Hematopoietic multipotent progenitor cell treated with erythropoietin and hydrocortisone succinate and interleukin-3 and kit ligand, for 6 days (in vitro differentiated cells): ENCODE results near the gene TFDP1.

Experiments used
- DNase-seq: peaks from one replicate; pipeline ENCODE4 v3.0.0-alpha.2; 2015

Gene TFDP1

DNA sequence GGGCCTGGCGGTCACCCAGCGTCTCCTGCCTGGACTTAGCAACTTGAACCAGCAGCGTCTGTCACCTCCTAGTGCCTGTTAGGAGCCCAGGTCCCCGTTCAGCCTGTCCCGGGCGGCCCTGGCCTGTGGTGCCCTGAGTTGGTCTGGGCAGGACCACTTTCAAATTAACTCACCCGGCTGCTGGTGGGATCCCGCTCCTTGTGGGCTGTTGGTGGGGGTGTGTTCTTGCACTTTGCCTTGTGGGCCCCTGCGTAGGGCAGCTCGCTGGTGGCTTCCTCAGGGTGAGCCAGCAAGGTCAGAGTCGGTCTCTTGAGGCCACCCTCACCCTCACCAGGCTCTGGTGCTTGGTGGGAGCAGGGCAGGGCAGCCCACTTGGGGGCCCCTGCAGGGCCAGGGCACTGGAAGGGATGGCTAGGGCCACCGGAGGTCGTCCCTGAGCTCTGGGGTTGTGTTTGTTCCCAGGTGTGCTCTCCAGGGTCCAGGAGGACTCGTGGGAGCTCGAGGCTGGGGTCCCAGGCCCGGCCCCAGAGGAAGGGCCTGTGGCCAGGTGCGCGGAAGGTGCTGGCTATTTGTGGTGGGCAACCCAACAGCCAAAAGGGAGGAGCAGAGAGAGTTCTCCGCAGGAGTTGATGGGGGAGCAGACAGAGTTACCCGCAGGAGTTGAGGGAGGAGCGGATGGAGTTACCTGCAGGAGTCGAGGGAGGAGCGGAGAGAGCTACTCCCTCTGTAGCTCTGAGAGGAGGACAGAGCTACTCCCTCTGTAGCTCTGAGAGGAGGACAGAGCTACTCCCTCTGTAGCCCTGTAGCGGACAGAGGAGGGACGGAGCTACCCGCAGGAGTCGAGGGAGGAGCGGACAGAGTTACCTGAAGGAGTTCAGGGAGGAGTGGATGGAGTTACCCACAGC lies 16.9 kb downstream of the TFDP1 start:
- no peak for DNase-seq

DNA sequence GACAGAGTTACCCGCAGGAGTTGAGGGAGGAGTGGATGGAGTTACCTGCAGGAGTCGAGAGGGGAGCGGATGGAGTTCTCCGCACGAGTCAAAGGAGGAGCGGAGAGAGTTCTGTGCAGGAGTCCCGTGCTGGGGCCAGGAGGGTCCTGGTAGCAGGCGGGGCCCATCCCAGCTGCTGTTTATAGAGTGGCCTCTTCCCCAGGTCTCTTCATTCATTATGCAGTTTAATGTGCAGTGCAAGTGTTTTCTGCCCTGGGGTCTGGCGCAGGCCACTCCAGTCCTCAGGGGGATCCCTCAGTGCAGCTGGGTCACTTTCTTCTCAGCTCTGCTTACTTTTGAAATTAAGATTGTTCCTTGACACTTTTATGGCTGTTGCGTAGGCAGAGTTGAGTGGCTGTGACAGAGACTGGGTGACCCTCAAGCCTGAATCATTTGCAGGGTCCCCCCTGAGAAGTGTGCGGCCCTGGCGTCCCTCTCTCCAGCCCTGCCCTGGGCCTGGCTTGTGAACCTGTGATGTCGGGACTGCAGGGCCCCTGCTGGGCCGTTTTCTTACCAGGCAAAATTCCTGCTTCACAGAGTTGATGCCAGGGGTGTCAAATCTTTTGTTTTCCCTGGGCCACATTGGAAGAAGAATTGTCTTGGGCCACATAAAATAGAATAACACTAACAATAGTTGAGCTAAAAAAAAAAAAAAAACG lies 17.9 kb downstream of the TFDP1 start:
- no peak for DNase-seq

DNA sequence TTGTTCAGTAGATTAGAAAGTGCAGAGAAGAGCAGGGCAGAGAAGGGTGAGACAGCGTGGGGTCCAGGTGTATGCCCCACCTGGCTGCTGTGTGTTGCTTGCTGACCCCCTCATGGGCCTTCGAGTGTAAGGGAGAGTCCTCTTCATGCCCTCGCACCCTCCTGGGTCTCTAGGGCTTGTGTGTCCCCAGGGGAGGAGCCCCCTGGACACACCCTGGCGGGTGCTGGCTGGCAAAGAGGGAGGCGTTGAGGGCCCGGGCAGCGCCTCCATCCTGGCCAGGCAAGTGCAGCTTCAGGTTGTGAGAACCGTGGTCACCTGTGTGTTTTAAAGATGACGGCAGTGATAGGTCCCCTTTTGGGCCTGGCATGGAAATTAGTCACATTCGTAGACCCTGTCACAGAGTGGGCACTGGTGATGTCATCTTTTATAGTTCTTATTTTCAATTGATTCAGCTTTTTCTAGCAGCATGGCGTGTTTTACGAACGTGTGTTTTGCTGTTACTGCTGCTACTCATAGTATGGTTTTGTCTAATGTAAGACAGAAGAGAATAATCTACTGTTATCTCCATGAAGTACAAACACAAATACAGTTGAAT lies 18.7 kb downstream of the TFDP1 start:
- DNase-seq, result no peak

DNA sequence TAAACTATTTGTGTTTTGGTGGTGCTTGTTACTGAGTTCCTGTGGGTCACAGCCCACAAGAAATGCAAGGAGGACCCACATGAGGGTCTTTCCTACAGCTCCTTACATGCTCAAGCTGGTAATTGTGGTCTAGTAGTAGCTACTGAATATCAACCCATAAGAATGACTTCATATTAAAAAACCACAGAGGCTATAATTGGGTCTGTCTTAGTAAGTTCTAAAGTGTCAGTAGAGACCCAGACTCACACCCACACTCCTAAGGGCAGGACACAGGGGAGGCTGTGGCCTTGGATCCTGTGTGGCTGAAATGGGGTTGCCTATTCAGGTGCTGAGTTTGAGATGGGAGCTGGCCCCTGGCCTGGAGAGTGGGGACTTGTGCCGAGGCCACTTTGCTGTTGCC lies 19.6 kb downstream of the TFDP1 start:
- no peak for DNase-seq

DNA sequence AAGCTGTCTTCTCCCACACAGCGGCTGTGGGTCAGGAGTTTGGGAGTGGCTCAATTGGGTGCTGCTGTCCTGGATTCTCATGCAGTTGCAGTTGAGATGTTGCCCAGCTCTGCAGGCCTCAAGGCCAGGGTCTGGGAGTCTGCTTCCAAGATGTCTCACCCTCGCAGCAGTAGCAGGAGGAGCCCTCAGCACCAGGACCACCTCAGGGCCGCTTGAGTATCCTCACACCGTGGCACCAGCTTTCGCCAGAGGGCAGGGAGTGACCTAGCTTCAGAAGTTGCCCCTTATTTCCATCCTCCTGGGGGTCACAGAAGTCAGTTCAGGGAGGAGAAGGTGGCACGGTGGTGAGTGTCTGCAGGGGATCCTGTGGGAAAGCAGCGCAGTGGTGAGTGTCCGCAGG lies 20.9 kb downstream of the TFDP1 start:
- no peak for DNase-seq

DNA sequence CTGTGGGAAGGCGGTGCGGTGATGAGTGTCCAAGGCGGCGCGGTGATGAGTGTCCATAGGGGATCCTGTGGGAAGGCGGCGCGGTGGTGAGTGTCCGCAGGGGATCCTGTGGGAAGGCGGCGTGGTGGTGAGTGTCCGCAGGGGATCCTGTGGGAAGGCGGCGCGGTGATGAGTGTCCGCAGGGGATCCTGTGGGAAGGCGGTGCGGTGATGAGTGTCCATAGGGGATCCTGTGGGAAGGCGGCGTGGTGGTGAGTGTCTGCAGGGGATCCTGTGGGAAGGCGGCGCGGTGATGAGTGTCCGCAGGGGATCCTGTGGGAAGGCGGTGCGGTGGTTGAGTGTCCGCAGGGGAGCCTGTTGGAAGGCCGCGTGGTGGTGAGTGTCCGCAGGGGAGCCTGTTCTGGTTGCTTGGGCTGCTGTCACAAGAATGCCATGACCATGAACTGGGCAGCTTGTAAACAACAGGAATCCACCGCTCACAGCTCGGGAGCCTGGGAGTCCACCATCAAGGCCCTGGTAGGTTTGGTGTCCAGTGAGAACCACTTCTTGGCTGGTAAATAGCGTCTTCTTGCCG lies 21.4 kb downstream of the TFDP1 start:
- no peak for DNase-seq

DNA sequence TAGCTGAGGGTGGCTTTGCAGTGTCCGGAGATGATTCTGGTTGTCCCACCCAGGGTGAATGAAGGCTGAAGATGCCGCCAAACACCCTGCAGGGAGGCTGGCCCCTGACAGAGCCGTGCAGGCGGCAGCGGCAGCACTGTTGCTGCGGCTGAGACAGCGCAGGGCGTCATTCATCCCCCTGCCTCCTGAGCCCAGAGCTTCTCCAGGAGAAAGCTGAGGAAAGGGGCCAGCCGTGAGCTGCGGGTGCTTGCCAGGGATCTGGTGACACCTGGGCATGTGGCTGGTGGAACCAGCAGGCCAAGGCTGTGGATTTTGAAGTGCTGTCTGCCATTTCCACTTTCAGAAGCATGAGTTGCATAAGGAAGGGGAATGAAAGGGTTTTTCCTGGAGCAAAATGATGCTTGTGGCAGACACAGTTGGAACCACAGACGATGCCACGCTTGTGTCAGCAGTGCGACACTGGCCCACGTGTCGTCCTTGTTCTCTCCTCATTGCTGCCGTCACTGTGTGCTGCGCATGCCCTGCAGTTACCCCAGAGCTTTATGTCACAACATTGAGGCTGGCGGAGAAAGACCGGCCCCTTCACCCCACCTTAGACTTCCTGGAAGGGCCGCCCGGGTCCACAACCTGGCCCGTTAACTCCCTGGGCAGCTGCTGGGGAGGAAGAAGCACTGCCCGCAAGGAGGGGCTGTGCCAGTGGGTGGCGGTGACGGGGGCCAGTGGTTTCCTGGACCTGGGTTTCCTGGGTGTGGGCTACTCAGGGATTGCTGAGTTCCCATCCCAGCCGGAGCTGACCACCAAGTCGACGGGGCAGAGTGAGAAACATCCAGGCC lies 22.7 kb downstream of the TFDP1 start:
- peak; percentile 58 for DNase-seq

DNA sequence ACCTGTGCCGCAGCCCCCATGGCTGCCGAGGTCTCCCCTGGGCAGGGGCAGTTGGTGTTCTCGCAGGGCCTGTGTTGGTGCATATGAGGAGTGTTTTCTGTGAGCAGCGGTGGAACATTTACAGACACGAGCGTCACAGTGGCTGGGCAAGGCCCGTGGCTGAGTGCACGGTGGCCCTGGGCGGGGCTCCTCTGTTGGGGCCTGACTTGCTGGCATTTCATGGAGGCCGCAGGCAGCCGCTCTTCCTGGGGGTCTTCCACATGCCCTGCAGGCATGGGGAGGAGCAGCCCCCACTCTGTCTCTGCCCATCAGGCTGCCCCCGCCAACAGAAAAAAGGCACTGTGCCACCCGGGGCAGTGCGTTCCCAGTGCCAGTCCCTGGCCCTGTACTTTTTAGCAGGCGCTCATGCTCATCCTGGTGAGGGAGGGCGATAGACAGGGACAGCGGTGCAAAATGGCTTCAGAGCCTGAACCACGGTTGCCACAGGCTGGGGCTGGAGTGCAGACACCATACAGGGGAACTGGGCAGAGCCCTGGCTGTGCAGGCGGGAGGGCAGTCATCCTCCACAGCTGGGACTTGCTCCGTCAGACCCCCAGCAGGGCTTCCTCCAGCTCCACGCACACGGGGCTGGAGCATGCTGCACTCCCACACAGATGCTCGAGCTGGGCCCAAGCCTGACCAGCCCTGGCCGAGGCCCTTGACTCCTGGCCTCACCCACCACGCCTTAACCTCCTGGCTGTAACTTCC lies 23.5 kb downstream of the TFDP1 start:
- DNase-seq, result no peak

DNA sequence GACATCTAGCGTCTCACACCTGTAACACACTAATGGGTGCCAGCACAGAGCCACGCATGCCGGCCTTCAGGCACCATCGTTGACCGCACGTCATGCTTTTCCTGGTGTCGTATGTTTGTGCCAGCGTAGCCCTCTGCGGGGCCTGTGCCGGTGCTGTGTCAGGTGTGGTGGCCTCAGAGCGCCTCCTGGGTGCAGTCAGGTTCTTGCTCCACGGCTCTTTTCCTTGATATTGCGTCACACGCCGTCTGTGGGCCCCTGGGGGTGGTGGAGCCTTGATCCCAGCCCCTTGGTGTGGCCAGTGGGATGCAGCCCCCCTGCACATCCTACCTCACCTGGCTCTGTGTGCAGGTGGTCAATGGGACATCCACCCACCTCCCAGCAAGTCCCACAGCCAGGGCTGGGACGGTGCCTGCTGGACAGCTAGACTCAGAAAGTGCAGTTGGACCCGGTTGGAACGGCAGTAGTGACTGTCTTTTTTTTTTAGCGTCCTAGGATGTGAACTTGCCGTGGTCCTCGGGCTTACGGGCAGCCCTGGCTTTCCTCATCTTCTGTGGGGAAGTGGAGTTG lies 24.5 kb downstream of the TFDP1 start:
- no peak for DNase-seq

DNA sequence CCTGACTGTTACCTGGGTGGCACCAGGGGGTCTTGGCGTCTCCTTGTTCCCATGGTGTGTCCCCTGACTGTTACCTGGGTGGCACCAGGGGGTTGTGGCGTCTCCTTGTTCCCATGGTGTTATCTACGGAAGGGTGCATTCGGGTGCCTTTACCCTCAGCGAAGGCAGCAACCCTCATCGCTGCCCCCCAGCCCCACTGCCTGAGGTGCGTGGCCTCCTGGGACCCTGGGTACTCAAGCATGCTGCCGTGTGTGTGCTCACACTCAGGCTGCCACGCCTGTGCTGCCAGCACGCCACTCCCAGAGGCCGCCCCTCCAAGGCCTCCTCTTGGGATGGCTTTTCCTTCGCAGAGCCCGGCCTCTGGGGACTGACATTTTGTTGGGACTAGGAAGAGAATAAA lies 25.1 kb downstream of the TFDP1 start:
- no peak for DNase-seq

DNA sequence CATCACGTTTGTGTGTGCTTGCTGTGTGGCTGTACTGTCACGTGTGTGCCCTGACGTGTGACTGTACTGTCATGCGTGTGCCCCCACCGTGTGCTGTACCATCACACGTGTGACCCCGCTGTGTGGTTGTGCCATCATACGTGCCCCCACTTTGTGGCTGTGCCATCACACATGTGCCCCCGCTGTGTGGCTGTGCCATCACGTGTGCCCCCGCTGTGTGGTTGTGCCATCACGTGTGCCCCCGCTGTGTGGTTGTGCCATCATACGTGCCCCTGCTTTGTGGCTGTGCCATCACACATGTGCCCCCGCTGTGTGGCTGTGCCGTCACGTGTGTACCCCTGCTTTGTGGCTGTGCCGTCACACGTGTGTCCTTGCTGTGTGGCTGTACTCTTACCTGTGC lies 25.7 kb downstream of the TFDP1 start:
- no peak for DNase-seq

DNA sequence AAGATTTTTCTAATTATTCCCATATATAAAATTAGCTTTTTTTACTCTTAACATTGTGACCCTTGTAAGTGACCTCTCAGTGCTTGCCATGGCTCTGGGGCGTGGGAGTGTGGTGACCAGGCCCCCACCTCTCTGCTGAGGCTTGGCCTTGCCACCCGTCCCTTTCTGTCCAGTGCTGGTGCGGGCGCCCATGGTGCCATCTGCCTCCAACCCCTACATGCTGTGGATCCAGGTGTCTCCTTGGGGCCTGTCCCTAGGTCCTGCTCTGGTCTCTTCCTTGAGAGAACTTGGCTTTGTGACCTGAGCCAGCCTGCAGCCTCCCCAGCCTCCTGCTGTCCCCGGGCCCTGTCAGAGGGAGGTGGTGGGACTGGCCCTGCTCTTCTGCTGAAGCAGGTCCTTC lies 27.4 kb downstream of the TFDP1 start:
- no peak for DNase-seq

DNA sequence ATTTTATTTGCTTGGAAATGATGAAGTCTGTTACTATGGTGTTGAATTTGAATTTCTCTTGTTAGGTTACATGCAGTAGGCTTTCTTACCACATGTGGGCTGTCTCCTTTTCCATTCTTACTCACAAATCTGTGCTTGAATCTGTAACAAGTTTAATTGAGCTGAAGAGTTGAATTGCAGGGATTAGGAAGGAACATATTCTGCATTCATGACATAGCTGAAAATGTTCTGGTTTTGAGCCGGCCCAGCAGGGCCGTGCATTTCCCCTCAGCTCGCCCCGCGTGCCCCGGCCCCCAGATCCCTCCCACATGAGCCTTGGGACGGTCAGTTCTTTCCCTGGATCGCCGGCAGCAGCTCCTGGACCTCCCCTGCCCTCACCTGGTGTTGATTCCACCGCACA lies 28.1 kb downstream of the TFDP1 start:
- no peak for DNase-seq

DNA sequence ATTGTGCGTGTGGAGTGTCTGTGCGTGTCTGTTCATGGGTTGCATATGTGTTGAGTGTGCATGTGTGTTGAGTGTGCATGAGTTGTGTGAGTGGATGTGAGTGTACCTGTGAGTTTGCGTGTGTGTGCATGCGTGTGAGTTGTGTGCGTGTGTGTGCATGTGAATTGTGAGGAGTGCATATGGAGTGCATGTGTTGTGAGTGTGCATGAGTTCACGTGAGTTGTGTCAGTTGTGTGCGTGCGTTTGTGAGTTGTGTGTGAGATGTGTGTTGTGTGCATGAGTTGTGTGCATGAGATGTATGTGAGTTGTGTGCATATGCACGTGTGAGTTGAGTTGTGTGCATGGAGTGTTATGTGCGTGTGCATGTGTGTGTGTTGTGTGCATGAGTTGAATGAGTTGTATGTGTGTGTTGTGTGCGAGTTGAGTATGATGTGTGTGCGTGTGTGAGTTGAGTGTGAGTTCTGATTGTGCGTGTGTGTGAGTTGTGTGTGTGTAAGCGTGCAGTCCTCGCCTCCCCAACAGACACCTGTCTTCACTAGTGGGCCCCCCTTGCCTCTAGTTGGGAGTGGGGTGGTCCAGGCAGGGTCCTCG lies 29.3 kb downstream of the TFDP1 start:
- no peak for DNase-seq

DNA sequence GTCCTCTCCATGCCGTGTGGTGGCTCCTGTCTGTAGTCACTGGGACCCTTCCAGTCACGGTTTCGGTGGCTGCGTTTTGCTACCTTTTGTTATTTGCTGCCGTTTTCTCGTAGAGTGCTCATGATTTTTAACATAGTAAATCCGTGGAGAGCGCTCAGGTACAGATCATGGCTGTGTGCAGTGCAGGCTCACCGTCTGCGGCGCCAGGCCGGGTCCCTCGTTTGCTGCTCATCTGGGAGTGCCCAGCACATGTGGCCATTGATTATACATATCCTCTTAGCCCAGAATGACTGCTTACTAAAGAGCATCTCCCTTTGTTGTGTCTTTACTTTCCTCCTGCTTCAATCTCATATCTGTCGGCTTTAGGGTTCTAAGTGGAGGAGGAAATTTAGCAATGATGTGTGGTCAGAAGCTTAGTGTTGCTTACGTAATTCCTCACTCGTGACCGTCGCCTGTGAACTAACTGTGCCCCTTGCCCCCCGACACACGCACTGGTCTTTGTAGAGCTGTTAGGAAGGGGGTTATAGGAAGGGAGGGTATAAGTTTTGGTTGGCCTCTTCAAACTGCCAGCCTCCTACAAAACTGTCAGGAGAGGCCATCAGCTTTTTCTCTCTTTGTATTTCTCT lies 31.8 kb downstream of the TFDP1 start:
- DNase-seq, result peak; percentile 81

DNA sequence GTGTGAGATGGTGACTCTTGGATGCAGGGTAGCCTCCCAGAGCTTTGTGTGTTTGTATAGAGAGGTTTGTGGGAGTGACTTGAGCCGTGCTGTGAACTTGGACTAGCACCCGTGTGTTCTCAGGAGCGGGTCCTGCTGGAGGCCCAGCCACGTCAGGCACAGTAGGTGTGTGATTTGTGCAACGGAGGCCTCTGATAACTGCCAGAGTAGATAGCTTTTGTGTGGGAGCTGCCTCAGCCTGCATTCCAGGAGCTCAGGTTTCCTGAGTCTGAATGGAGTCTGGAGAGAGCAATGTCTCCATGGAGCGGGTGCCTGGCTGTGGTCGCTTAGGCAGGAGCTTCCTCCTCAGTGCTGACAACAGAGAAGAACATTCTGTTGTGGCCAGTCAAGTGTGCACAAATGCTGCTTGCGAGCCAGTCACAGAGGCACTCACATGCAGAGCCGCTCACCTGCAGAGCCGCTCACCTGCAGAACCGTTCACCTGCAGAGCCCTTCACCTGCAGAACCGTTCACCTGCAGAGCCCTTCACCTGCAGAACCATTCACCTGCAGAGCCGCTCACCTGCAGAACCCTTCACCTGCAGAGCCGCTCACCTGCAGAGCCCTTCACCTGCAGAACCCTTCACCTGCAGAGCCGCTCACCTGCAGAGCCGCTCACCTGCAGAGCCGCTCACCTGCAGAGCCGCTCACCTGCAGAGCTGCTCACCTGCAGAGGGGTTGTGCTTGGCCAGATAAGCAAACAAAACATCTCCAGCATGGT lies 32.6 kb downstream of the TFDP1 start:
- DNase-seq, result peak; percentile 27

DNA sequence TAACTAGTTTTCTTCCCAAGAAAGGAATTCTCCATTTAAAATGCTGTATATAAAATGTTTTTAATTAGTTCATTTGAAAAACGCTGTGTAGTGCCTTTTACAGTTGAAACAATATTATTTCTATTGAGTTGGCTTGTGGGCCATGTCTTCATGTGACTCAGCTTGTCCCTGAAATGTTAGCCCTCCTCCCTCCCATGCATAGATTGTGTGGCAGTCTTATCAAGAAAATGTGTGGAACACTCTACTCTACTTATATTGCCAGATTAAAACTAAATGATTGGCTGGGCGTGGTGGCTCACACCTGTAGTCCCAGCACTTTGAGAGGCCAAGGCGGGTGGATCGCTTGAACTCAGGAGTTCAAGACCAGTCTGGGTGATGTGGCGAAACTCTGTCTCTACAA lies 33.4 kb downstream of the TFDP1 start:
- peak; percentile 53 for DNase-seq

DNA sequence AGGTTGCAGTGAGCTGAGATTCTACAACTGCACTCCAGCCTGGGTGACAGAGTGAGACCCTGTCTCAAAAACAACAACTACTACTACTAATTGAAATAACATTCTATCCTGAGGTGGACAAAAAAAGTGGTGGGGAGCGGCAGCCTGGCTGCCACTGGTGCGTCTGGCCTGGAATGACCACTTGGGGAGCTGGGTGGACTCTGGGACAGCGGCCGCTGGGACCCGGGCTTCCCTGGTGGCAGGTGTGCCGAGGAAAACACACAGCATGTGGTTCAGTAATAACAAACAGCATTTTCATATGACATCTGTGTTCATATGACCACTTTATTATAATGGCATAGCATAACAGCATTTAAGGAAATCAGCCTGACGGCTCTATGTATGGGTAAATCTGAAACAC lies 33.9 kb downstream of the TFDP1 start:
- DNase-seq, result no peak

DNA sequence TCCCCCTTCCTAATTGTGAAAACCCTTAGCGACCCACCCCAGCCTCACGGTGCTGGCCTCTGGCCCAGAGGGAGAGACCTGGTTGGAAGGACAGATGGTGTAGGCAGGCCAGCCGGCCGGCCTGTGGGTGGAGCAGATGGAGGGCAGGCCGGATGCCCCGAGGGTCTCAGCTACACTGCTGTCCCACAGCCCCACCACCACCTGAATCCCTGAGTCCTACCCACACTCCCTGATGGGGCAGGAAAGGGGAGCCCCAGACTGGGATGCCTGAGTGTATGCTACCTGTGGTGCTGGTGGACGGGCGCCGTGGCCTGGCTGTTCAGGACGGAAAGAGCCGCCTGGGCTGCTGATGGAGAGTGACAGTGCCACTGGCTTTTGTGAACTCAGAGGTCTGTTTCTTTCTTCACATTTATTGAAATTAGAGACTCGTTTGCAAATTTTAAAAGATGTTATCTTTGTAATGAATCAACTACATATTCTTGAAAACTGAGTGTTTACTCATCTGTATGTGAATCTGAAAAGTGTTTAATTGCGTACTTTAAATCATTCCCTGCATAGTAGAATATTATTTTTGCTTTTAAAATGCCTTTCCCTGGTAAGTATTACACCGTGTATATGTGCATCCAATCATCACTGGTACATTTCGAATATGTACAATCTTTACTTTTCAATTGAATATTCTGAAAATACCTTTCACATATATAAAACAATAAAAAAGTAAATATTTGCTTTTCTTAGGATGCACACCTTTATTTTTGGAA lies 35.7 kb downstream of the TFDP1 start:
- no peak for DNase-seq
